ENCODE data around the gene USP17L26.
"Not testable (repeated sequence)": the region's sequence is repeated elsewhere in the genome, so short reads cannot be mapped to it uniquely, and the experiment has no call there.

- TF ChIP-seq, protein P1, sequence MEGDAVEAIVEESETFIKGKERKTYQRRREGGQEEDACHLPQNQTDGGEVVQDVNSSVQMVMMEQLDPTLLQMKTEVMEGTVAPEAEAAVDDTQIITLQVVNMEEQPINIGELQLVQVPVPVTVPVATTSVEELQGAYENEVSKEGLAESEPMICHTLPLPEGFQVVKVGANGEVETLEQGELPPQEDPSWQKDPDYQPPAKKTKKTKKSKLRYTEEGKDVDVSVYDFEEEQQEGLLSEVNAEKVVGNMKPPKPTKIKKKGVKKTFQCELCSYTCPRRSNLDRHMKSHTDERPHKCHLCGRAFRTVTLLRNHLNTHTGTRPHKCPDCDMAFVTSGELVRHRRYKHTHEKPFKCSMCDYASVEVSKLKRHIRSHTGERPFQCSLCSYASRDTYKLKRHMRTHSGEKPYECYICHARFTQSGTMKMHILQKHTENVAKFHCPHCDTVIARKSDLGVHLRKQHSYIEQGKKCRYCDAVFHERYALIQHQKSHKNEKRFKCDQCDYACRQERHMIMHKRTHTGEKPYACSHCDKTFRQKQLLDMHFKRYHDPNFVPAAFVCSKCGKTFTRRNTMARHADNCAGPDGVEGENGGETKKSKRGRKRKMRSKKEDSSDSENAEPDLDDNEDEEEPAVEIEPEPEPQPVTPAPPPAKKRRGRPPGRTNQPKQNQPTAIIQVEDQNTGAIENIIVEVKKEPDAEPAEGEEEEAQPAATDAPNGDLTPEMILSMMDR (IDR thresholded peaks at IDR 0.05) = not testable (repeated sequence)
- not testable (repeated sequence) for TF ChIP-seq POLR2A (IDR thresholded peaks at IDR 0.05)
These were observed 45.4 kb downstream of the USP17L26 start for GRCh38 chr4:9379881-9380280.

Measured in heart left ventricle (tissue), 13 donors.